Smooth muscle cell (in vitro differentiated cells): ENCODE results near the gene FUZ. TPM values are rescaled to one million over a fixed set of nuclear protein-coding genes. Genes with fewer than 3 reads are reported as not detected.
A peak's percentile ranks its signal among the peaks of the same experiment; 100 is the strongest.

ENCODE experiments used
- DNase-seq: peaks from one replicate; lab custom pipeline; 2025; ENCODE audit not compliant: unreplicated experiment; lab: John Stamatoyannopoulos, UW
- H2AFZ ChIP-seq: fragments of 200-600 bp; sonication (generic); 2 replicates; pipeline ENCODE4 v1.6.0; 2016; ENCODE audit warnings: antibody characterized with exemption, low read depth, mild to moderate bottlenecking
- H3F3A ChIP-seq: fragments of 200-600 bp; sonication (generic); 2 replicates; pipeline ENCODE4 v1.6.0; 2017; ENCODE audit warnings: antibody characterized with exemption, low read depth
- H3K27ac ChIP-seq: fragments of 200-600 bp; sonication (generic); 2 replicates; pipeline ENCODE4 v1.5.1; 2016; ENCODE audit warnings: low read depth, mild to moderate bottlenecking
- H3K27me3 ChIP-seq: fragments of 200-600 bp; sonication (generic); 2 replicates; pipeline ENCODE4 v1.6.1; 2016; ENCODE audit warnings: low read depth, mild to moderate bottlenecking
- H3K36me3 ChIP-seq: fragments of 200-600 bp; sonication (generic); 2 replicates; pipeline ENCODE4 v1.5.1; 2016; ENCODE audit warnings: low read depth
- H3K4me1 ChIP-seq: fragments of 200-600 bp; sonication (generic); 2 replicates; pipeline ENCODE4 v1.5.1; 2016; ENCODE audit warnings: low read depth
- H3K4me2 ChIP-seq: fragments of 200-600 bp; sonication (generic); 2 replicates; pipeline ENCODE4 v1.6.0; 2016; ENCODE audit warnings: mild to moderate bottlenecking
- H3K4me3 ChIP-seq: fragments of 200-600 bp; sonication (generic); 2 replicates; pipeline ENCODE4 v1.5.1; 2016; ENCODE audit warnings: mild to moderate bottlenecking
- H3K79me2 ChIP-seq: fragments of 200-600 bp; sonication (generic); 2 replicates; pipeline ENCODE4 v1.6.0; 2016; ENCODE audit warnings: low read depth, mild to moderate bottlenecking
- H3K9ac ChIP-seq: fragments of 200-600 bp; sonication (generic); 2 replicates; pipeline ENCODE4 v1.6.0; 2016; ENCODE audit warnings: low read depth
- H3K9me3 ChIP-seq: fragments of 200-600 bp; sonication (generic); replicated peaks from 2 replicates; pipeline ENCODE4 v1.5.1; 2016; ENCODE audit warnings: low read depth
- H4K20me1 ChIP-seq: fragments of 200-600 bp; sonication (generic); 2 replicates; pipeline ENCODE4 v1.6.0; 2016; ENCODE audit warnings: low read depth
- CTCF ChIP-seq: fragments of 200-600 bp; sonication (generic); IDR thresholded peaks from 2 replicates; pipeline ENCODE4 v1.5.1; 2017; ENCODE audit warnings: borderline replicate concordance, mild to moderate bottlenecking, antibody characterized with exemption; ENCODE audit not compliant: insufficient read depth, poor library complexity, severe bottlenecking
- WGBS: methylation state at CpG from one replicate; pipeline ENCODE4 v1.1.7; 2016; ENCODE audit warnings: low lambda C conversion rate; 5-methylcytosine and 5-hydroxymethylcytosine counted together
- polyA plus RNA-seq: library from polyadenylated mRNA; unstranded; fragments of >200 nt; fragmentation: Nextera tagmentation; extraction: Ambion mirVana; gene quantifications from 2 replicates; pipeline ENCODE4 v1.2.1, GENCODE V29; 2016
- total RNA-seq: library from RNA; depleted of rRNA; stranded (reverse); fragments of >200 nt; gene quantifications from 2 replicates; pipeline ENCODE4 v1.2.3, GENCODE V29; 2014

FUZ gene
- total and polyA plus RNA-seq, 2 experiments from 2014 or later: 16.2 to 18.3 TPM

GRCh38 chr19:49858088-49858985, 45.2 kb upstream of the FUZ start:
- no peaks in the 10 kb centered on the region for H3K9me3 ChIP-seq
- no peak overlapping the region for H3K4me2 ChIP-seq
- peaks cover 33% of the 10 kb centered on the region for H3F3A ChIP-seq
- H3K36me3 ChIP-seq: no peaks in the 10 kb centered on the region
- peaks cover 65% of the 10 kb centered on the region for H4K20me1 ChIP-seq
- no peak overlapping the region for H3K4me3 ChIP-seq
- no peak for DNase-seq
- no peak overlapping the region for H2AFZ ChIP-seq
- no peaks in the 10 kb centered on the region for H3K27me3 ChIP-seq
- 91% methylated on average over 33 of the region's 37 CpGs for WGBS
- peak overlapping the region; percentile 78 for H3K27ac ChIP-seq
- no peak for TF ChIP-seq CTCF
- no peak overlapping the region for H3K9ac ChIP-seq
- H3K79me2 ChIP-seq: peaks cover 23% of the 10 kb centered on the region
- no peaks in the 10 kb centered on the region for H3K4me1 ChIP-seq

- Histone ChIP-seq H3K36me3 (no peaks in the 10 kb centered on the region), H3K9me3 (no peaks in the 10 kb centered on the region), H3K4me1 (peaks cover 5% of the 10 kb centered on the region), H3K27me3 (no peaks in the 10 kb centered on the region), H3K4me2 (no peak overlapping the region), H3K9ac (no peak overlapping the region), H3K79me2 (peaks cover 25% of the 10 kb centered on the region), H3K4me3 (no peak overlapping the region), H2AFZ (no peak overlapping the region), H3K27ac (peak overlapping the region; percentile 31), H4K20me1 (peaks cover 70% of the 10 kb centered on the region), H3F3A (peaks cover 33% of the 10 kb centered on the region)
- no peak for TF ChIP-seq CTCF
- WGBS: 90% methylated on average over 5 of the region's 5 CpGs
- no peak for DNase-seq
Measured at GRCh38 chr19:49857838-49858087, 44.7 kb upstream of the FUZ start.

- H3K79me2 ChIP-seq: peaks cover 29% of the 10 kb centered on the region
- 92% methylated on average over 26 of the region's 26 CpGs for WGBS
- no peak for TF ChIP-seq CTCF
- no peak overlapping the region for H3K9ac ChIP-seq
- no peak for DNase-seq
- no peaks in the 10 kb centered on the region for H3K9me3 ChIP-seq
- no peak overlapping the region for H3K4me3 ChIP-seq
- H3K27me3 ChIP-seq: no peaks in the 10 kb centered on the region
- H3K4me2 ChIP-seq: no peak overlapping the region
- H3F3A ChIP-seq: peaks cover 33% of the 10 kb centered on the region
- peaks cover 75% of the 10 kb centered on the region for H4K20me1 ChIP-seq
- peaks cover 10% of the 10 kb centered on the region for H3K4me1 ChIP-seq
- no peak overlapping the region for H2AFZ ChIP-seq
- no peaks in the 10 kb centered on the region for H3K36me3 ChIP-seq
- no peak overlapping the region for H3K27ac ChIP-seq
Measured at GRCh38 chr19:49857061-49857837, 44.2 kb upstream of the FUZ start.
